HEK293 (cell line): Measurements from ENCODE around the gene DDX25.

Experiments used
- ZFHX2 ChIP-seq: fragments of 450-650 bp; formaldehyde crosslinking; conservative IDR thresholded peaks from 2 replicates; pipeline ENCODE4 v1.5.1; 2016; ENCODE audit warnings: missing biosample characterization, missing genetic modification characterization
- ZNF571 ChIP-seq: fragments of 450-650 bp; formaldehyde crosslinking; IDR thresholded peaks from 2 replicates; pipeline ENCODE4 v1.5.0; 2017; ENCODE audit warnings: missing biosample characterization, missing genetic modification characterization
- ZNF596 ChIP-seq: fragments of 450-650 bp; IDR thresholded peaks from 2 replicates; pipeline ENCODE4 v1.5.0; 2018; ENCODE audit warnings: missing biosample characterization, mild to moderate bottlenecking, missing genetic modification characterization, moderate library complexity
- TF ChIP-seq, protein P1 (sequence below): fragments of 450-650 bp; formaldehyde crosslinking; IDR thresholded peaks from 2 replicates; pipeline ENCODE4 v1.5.1; 2016; ENCODE audit warnings: missing biosample characterization, missing genetic modification characterization
- TF ChIP-seq, protein P2 (sequence below): fragments of 450-650 bp; formaldehyde crosslinking; IDR thresholded peaks from 2 replicates; pipeline ENCODE4 v1.5.1; 2016; ENCODE audit warnings: missing biosample characterization, missing genetic modification characterization

DNA sequence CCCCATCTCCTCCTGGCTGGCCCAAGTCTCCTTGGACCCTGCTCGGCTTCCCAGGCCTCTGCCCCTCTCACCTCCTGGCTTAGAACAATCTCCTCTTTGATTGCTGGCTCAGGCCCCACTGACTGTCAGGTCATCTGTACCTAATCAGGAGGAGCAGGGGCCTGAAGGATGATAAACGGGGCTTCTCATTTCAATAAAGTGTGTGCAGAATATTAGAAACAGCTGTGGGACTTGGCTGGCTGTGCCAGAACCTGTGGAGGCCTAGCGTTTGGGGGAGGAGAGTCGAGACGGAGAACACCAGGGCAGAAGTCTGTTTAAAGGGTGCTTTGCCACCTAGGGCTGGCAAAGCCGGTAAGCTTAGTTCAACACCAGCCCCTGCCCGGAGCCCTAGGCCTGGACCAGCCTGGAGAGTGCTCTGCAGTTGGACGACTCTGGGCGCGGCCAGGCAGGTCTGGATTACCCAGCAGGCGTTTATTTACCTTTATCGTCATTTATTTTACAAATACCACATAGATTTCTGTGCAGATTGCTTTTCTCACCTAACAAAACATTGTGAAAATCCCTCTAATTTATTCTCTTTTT is 31.4 kb downstream of the DDX25 start:
- TF ChIP-seq, protein P1, sequence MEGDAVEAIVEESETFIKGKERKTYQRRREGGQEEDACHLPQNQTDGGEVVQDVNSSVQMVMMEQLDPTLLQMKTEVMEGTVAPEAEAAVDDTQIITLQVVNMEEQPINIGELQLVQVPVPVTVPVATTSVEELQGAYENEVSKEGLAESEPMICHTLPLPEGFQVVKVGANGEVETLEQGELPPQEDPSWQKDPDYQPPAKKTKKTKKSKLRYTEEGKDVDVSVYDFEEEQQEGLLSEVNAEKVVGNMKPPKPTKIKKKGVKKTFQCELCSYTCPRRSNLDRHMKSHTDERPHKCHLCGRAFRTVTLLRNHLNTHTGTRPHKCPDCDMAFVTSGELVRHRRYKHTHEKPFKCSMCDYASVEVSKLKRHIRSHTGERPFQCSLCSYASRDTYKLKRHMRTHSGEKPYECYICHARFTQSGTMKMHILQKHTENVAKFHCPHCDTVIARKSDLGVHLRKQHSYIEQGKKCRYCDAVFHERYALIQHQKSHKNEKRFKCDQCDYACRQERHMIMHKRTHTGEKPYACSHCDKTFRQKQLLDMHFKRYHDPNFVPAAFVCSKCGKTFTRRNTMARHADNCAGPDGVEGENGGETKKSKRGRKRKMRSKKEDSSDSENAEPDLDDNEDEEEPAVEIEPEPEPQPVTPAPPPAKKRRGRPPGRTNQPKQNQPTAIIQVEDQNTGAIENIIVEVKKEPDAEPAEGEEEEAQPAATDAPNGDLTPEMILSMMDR (tag by site-specific recombination) = no peak
- TF ChIP-seq ZNF571 (tag by site-specific recombination) (no peak), ZNF596 (no peak), ZFHX2 (no peak)
- TF ChIP-seq, protein P2, sequence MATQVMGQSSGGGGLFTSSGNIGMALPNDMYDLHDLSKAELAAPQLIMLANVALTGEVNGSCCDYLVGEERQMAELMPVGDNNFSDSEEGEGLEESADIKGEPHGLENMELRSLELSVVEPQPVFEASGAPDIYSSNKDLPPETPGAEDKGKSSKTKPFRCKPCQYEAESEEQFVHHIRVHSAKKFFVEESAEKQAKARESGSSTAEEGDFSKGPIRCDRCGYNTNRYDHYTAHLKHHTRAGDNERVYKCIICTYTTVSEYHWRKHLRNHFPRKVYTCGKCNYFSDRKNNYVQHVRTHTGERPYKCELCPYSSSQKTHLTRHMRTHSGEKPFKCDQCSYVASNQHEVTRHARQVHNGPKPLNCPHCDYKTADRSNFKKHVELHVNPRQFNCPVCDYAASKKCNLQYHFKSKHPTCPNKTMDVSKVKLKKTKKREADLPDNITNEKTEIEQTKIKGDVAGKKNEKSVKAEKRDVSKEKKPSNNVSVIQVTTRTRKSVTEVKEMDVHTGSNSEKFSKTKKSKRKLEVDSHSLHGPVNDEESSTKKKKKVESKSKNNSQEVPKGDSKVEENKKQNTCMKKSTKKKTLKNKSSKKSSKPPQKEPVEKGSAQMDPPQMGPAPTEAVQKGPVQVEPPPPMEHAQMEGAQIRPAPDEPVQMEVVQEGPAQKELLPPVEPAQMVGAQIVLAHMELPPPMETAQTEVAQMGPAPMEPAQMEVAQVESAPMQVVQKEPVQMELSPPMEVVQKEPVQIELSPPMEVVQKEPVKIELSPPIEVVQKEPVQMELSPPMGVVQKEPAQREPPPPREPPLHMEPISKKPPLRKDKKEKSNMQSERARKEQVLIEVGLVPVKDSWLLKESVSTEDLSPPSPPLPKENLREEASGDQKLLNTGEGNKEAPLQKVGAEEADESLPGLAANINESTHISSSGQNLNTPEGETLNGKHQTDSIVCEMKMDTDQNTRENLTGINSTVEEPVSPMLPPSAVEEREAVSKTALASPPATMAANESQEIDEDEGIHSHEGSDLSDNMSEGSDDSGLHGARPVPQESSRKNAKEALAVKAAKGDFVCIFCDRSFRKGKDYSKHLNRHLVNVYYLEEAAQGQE = no peak
